Measurements from ENCODE around the gene CD48. TPM values are rescaled to one million over a fixed set of nuclear protein-coding genes. Genes with fewer than 3 reads are reported as not detected.
"Not testable (repeated sequence)": the region's sequence is repeated elsewhere in the genome, so short reads cannot be mapped to it uniquely, and the experiment has no call there.

CD48 gene
- total and polyA plus RNA-seq, 5 experiments from 2014 or later: 186 to 276 (median 213) TPM

DNA sequence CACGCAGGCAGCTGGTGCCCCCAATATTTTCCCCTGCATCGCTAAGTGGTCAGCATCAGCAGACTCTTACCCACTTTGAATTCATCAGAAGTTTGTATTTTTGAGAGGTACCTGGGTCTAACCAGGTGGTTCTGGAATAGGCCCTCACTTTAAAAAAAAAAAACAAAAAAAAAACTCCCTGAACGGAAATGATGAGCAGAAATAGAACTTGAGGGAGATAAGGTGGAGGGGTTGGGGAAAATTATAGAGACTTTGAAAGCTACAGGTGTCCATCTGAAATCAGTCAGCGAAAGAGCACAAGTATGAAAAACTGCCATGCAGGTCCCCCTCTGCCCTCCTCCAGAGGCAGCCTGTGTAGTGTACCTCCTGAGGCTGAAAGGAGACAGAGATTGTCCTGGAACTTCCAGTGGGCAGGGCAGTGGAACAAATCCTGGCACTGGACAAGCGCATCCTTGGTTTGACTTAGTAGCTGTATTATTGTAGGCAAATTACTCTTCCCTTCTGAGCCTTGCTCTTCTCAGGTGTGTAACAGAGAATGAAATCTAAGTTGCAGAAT, 28.6 kb upstream of the CD48 start:
- POLR2A ChIA-PET: no interaction called here
- H3K4me1 Mint-ChIP-seq: peaks cover 30 to 67% (median 59%) of the 10 kb centered on the region in 4 donors
- no peak for DNase-seq
- peak overlapping the region in 5 of 10 donors; percentile 32 to 82 (median 70) for H3K27ac Mint-ChIP-seq
- H3K36me3 Mint-ChIP-seq: peaks cover 0 to 17% (median 11%) of the 10 kb centered on the region in 3 donors
- ATAC-seq: no peak
- no peaks in the 10 kb centered on the region for H3K27me3 Mint-ChIP-seq
- H3K4me3 Mint-ChIP-seq: peak overlapping the region in 6 of 10 donors; percentile 10 to 86 (median 61)
- H3K9me3 Mint-ChIP-seq: peaks cover 0 to 21% (median 8%) of the 10 kb centered on the region in 9 donors

GRCh38 chr1:160739098-160739511, 27.5 kb upstream of the CD48 start, which contains the start of gene SLAMF7:
Gene SLAMF7, plus strand, starts transcription at chr1:160739247. Its CDS starts 55 bp downstream, at chr1:160739302.
- Mint-ChIP-seq H3K36me3 (peaks cover 0 to 17% (median 11%) of the 10 kb centered on the region in 3 donors), H3K4me1 (peaks cover 21 to 62% (median 54%) of the 10 kb centered on the region in 4 donors), H3K27ac (peak within 1 kb of the TSS in 9 of 10 donors; percentile 17 to 82 (median 71)), H3K4me3 (peak within 1 kb of the TSS; percentile 16 to 87 (median 52)), H3K9me3 (peaks cover 0 to 21% (median 11%) of the 10 kb centered on the region in 9 donors), H3K27me3 (no peaks in the 10 kb centered on the region)
- POLR2A ChIA-PET: interaction anchor here (0.7 kb wide), 1 partner anchor 8 kb away, joined by 3 read pairs; no protein-coding TSS in a partner anchor
- DNase-seq (peak in 2 of 10 donors; percentile 33 to 34), ATAC-seq (peak in 1 of 2 donors; percentile 70)

DNA sequence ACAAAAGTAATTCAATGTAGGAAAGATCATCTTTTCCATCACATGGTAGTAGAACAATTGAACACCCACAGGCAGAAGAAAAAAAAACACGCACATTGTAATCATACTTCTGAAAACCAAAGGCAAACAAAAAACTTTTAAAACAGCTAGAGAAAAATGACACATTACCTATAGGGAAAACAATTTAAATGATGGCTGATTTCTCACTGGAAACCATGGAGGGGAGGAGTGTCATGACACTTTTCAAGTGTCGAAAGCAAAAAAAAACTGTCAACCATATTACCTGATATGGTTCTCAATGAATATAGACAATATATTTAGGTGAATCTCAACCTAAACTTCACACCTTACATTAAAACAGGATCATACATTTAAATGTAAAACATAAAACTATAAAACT, 26.6 kb upstream of the CD48 start:
- Mint-ChIP-seq H3K4me1 (peaks cover 21 to 62% (median 54%) of the 10 kb centered on the region in 4 donors), H3K36me3 (peaks cover 0 to 17% (median 11%) of the 10 kb centered on the region in 3 donors), H3K27me3 (no peaks in the 10 kb centered on the region), H3K27ac (peak overlapping the region in 3 of 10 donors; percentile 46 to 81 (median 71)), H3K4me3 (peak overlapping the region in 1 of 10 donors; percentile 86), H3K9me3 (peaks cover 0 to 25% (median 14%) of the 10 kb centered on the region in 9 donors)
- POLR2A ChIA-PET: no interaction called here
- DNase-seq (no peak), ATAC-seq (no peak)

DNA sequence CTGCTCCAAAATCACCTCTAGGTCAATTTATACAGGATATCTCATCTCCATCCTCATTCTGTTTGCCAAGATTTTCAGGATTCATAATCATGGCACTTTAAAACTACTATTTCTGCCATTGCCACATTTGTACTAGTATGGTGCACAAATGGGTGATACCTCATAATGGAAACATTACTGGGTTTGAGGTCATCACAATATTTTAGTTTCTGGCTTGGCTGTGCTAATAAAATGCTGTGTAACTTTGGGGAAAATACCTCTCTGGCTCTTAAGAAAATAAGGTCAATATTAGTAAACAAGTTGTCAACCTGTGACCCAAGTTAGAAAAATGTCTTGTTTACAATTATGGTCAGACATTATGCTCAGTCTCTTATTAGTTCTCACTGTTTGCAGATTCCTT, 22.7 kb upstream of the CD48 start:
- peaks cover 17 to 47% (median 39%) of the 10 kb centered on the region in 4 donors for H3K4me1 Mint-ChIP-seq
- no peaks in the 10 kb centered on the region for H3K27me3 Mint-ChIP-seq
- ATAC-seq: no peak
- POLR2A ChIA-PET: interaction anchor here (1.5 kb wide), 1 partner anchor 22 kb away, joined by 4 read pairs; the partner anchor contains the start of gene CD48
- DNase-seq: no peak
- H3K27ac Mint-ChIP-seq: peak overlapping the region; percentile 9 to 80 (median 57)
- H3K9me3 Mint-ChIP-seq: peaks cover 0 to 25% (median 19%) of the 10 kb centered on the region in 9 donors
- peak overlapping the region; percentile 12 to 80 (median 64) for H3K4me3 Mint-ChIP-seq
- peaks cover 0 to 17% (median 11%) of the 10 kb centered on the region in 3 donors for H3K36me3 Mint-ChIP-seq

DNA sequence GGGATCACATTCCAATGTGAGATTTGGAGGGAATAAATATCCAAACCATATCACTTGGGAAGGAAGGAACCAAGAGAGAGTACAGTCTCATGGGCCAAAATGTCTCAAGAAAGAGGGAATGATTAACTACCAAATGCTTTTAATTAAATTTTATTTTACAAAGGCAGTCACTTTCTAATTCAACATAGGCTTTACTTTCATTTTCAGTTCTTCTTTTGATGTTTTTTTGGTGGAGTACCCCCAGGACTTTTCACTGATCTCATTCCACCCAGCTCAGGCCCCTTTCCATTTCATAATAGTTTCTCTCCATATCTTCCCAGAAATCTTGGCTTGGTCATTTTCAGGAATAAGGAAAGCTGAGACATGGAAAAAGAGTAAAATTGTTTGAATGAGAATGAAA, 22.3 kb upstream of the CD48 start:
- peaks cover 0 to 17% (median 11%) of the 10 kb centered on the region in 3 donors for H3K36me3 Mint-ChIP-seq
- peaks cover 16 to 43% (median 35%) of the 10 kb centered on the region in 4 donors for H3K4me1 Mint-ChIP-seq
- DNase-seq: peak in 2 of 10 donors; percentile 18
- peak in 1 of 2 donors; percentile 69 for ATAC-seq
- peak overlapping the region; percentile 12 to 80 (median 64) for H3K4me3 Mint-ChIP-seq
- POLR2A ChIA-PET: interaction anchor here (1.3 to 1.5 kb wide), 2 partner anchors 22 to 53 kb away, joined by 3 to 4 read pairs; partner anchors contain the start of gene CD48
- peak overlapping the region; percentile 28 to 81 (median 62) for H3K27ac Mint-ChIP-seq
- no peaks in the 10 kb centered on the region for H3K27me3 Mint-ChIP-seq
- peaks cover 0 to 25% (median 19%) of the 10 kb centered on the region in 9 donors for H3K9me3 Mint-ChIP-seq

GRCh38 chr1:160731990-160732389, 20.4 kb upstream of the CD48 start:
- DNase-seq (no peak), ATAC-seq (no peak)
- Mint-ChIP-seq H3K27ac (peak overlapping the region in 2 of 10 donors; percentile 58 to 80), H3K4me1 (peaks cover 15 to 33% (median 27%) of the 10 kb centered on the region in 4 donors), H3K4me3 (no peak overlapping the region), H3K27me3 (no peaks in the 10 kb centered on the region), H3K9me3 (peaks cover 0 to 18% (median 12%) of the 10 kb centered on the region in 9 donors), H3K36me3 (peaks cover 0 to 11% (median 9%) of the 10 kb centered on the region in 3 donors)
- POLR2A ChIA-PET: interaction anchor here (0.6 kb wide), 1 partner anchor 498 kb away, joined by 5 read pairs; no protein-coding TSS in a partner anchor

- ATAC-seq, H3K27me3 Mint-ChIP-seq, POLR2A ChIA-PET, H3K4me3 Mint-ChIP-seq, DNase-seq, H3K36me3 Mint-ChIP-seq: not testable (repeated sequence)
- H3K27ac Mint-ChIP-seq: peak overlapping the region in 2 of 10 donors; percentile 22 to 58
- H3K4me1 Mint-ChIP-seq: peaks cover 15 to 33% (median 27%) of the 10 kb centered on the region in 4 donors
- peaks cover 0 to 14% (median 7%) of the 10 kb centered on the region in 9 donors for H3K9me3 Mint-ChIP-seq
These were observed 19.9 kb upstream of the CD48 start for GRCh38 chr1:160731564-160731963.

GRCh38 chr1:160727316-160727640, 15.7 kb upstream of the CD48 start:
- H3K27me3 Mint-ChIP-seq: no peaks in the 10 kb centered on the region
- H3K36me3 Mint-ChIP-seq: no peaks in the 10 kb centered on the region
- no peak for DNase-seq
- H3K27ac Mint-ChIP-seq: no peak overlapping the region
- H3K9me3 Mint-ChIP-seq: no peaks in the 10 kb centered on the region
- ATAC-seq: no peak
- POLR2A ChIA-PET: interaction anchor here (1.2 to 3.2 kb wide), 2 partner anchors 17 to 41 kb away, joined by 5 to 11 read pairs; no protein-coding TSS in a partner anchor
- H3K4me3 Mint-ChIP-seq: no peak overlapping the region
- H3K4me1 Mint-ChIP-seq: peaks cover 10 to 28% (median 20%) of the 10 kb centered on the region in 4 donors

DNA sequence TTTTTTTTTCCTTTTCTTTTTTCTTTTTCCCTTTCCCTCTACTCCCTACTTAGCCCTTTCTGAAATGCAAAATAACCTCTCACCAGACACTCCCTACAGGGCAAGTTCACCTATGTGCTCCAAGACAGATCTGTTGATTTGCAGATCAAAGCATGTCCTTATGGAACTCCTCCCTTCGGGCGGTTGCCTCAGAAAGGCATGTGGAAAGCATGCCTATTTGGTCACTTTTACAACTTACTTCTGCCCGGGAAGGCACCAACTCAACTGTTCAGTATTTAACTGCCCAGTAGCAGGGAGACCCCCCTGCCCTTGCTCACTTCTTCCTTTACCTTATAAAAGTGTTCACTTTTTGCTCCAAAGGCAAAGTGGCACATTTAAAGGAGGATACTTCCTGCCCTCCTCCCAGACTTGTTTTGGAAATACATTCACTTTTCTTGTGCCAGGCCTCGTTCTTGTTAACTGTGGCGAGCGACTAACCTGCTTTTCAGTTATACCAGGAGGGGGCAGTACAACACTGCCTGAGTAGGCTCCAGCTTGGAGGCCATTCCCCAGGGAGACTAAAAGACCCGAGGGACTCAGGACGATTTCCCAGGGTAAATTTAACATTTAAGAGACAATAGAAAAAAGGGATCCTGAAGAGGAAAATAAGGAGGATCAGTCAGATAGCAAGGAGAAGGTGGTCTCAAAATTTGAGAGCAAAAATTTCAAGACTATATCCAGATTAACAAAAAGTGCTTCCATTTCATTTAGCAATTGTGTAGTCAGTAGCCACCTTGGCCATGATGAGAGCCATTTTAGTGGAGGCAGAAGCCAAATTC, 15.1 kb upstream of the CD48 start:
- H3K4me1 Mint-ChIP-seq: peaks cover 10 to 25% (median 20%) of the 10 kb centered on the region in 4 donors
- H3K4me3 Mint-ChIP-seq: no peak overlapping the region
- ATAC-seq (peak; percentile 82 to 94), DNase-seq (peak; percentile 21 to 82 (median 66))
- H3K27ac Mint-ChIP-seq: no peak overlapping the region
- POLR2A ChIA-PET: interaction anchor here (1.1 to 3.2 kb wide), 3 partner anchors 13 to 42 kb away, joined by 5 to 11 read pairs (median 5); no protein-coding TSS in a partner anchor
- no peaks in the 10 kb centered on the region for H3K36me3 Mint-ChIP-seq
- no peaks in the 10 kb centered on the region for H3K9me3 Mint-ChIP-seq
- no peaks in the 10 kb centered on the region for H3K27me3 Mint-ChIP-seq

- POLR2A ChIA-PET: interaction anchor here (0.6 to 3.2 kb wide), 4 partner anchors 13 to 45 kb away, joined by 3 to 11 read pairs (median 4); no protein-coding TSS in a partner anchor
- Mint-ChIP-seq H3K27me3 (no peaks in the 10 kb centered on the region), H3K27ac (peak overlapping the region in 2 of 10 donors; percentile 45 to 49), H3K9me3 (no peaks in the 10 kb centered on the region), H3K4me3 (no peak overlapping the region), H3K36me3 (no peaks in the 10 kb centered on the region), H3K4me1 (peaks cover 10 to 23% (median 20%) of the 10 kb centered on the region in 4 donors)
- ATAC-seq (no peak), DNase-seq (no peak)
These were observed 14.5 kb upstream of the CD48 start for GRCh38 chr1:160726114-160726497.

DNA sequence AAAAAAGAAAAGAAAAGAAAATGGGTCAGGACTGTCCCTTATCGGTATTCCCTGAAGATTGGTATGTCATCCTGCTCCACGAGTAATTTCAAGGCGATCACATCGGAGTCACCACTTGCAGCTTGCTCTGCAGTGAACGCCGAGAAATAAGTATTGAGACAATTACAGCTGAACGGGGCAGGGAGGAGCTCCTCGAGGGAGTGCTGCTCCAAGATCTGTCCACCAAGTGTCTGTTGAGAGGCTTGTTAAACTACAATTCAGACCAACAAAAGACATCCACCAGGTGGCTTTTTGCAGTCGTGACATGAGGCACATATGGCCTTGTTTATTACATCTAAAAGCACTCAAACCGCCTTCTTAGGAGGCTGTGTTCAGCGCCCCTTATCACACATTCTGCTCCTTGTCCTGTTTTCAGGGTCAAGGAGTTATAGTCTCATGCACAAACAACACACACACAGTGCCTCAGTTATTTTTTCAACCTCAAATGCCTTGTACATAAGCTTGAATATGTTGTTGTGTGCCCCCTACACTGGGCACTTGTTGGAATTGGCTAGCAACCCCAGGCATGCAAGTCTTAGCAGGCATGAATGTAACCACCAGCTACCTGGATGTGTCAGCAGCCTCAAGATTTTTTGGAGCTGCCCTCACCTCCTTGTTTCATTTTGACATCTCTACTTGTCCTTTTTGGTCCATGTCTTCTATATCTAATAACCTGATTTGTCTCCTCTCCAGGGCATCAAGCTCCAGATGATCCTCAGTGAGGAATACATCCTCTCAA, 13.0 kb upstream of the CD48 start:
- H3K4me3 Mint-ChIP-seq: no peak overlapping the region
- DNase-seq: no peak
- ATAC-seq: peak in 1 of 2 donors; percentile 41
- no peaks in the 10 kb centered on the region for H3K27me3 Mint-ChIP-seq
- H3K27ac Mint-ChIP-seq: peak overlapping the region in 4 of 10 donors; percentile 40 to 53 (median 48)
- no peaks in the 10 kb centered on the region for H3K36me3 Mint-ChIP-seq
- POLR2A ChIA-PET: interaction anchor here (0.5 to 3.2 kb wide), 6 partner anchors 10 to 139 kb away, joined by 3 to 11 read pairs (median 3); partner anchors contain the start of gene CD48
- H3K4me1 Mint-ChIP-seq: peaks cover 17 to 35% (median 32%) of the 10 kb centered on the region in 4 donors
- no peaks in the 10 kb centered on the region for H3K9me3 Mint-ChIP-seq
